ENCODE data around the gene SNX17. TPM values are rescaled to one million over a fixed set of nuclear protein-coding genes. Genes with fewer than 3 reads are reported as not detected.
"Not testable (repeated sequence)": the region's sequence is repeated elsewhere in the genome, so short reads cannot be mapped to it uniquely, and the experiment has no call there.

SNX17 gene
- total RNA-seq, 3 donors from 2014 or later = 109 to 121 (median 116) TPM

GRCh38 chr2:27412419-27413152 is 42.2 kb downstream of the SNX17 start:
- H3K4me3 ChIP-seq = no peak overlapping the region
- no peaks in the 10 kb centered on the region for H3K9me3 ChIP-seq
- H3K36me3 ChIP-seq = no peaks in the 10 kb centered on the region
- peaks cover 0 to 4% of the 10 kb centered on the region in 2 donors for H3K4me1 ChIP-seq
- no peaks in the 10 kb centered on the region for H3K27me3 ChIP-seq
- no peak for TF ChIP-seq POLR2A (IDR thresholded peaks at IDR 0.05)
- TF ChIP-seq POLR2AphosphoS5 (IDR thresholded peaks at IDR 0.05) = no peak
- TF ChIP-seq CTCF (IDR thresholded peaks at IDR 0.05) = no peak
- H3K27ac ChIP-seq = no peak overlapping the region
- DNase-seq (ENCODE audit: low spot score in 2 of 2) = no peak
- intact Hi-C loops (cut with DNase I; ENCODE audit: low total_unique reads) = no loop called here

- Histone ChIP-seq H3K4me1 (no peaks in the 10 kb centered on the region), H3K36me3 (no peaks in the 10 kb centered on the region), H3K27ac (no peak overlapping the region), H3K9me3 (no peaks in the 10 kb centered on the region), H3K27me3 (no peaks in the 10 kb centered on the region), H3K4me3 (no peak overlapping the region)
- TF ChIP-seq POLR2A (IDR thresholded peaks at IDR 0.05) (no peak), CTCF (IDR thresholded peaks at IDR 0.05) (no peak), POLR2AphosphoS5 (IDR thresholded peaks at IDR 0.05) (no peak)
- no peak for DNase-seq (ENCODE audit: low spot score in 2 of 2)
- intact Hi-C loops (cut with DNase I; ENCODE audit: low total_unique reads) = no loop called here
Measured at GRCh38 chr2:27416151-27416550, 45.7 kb downstream of the SNX17 start.

GRCh38 chr2:27420996-27421395 is 50.6 kb downstream of the SNX17 start:
- intact Hi-C loops (cut with DNase I; ENCODE audit: low total_unique reads) = no loop called here
- H3K27ac ChIP-seq = no peak overlapping the region
- no peaks in the 10 kb centered on the region for H3K4me1 ChIP-seq
- DNase-seq (ENCODE audit: low spot score in 2 of 2) = no peak
- no peaks in the 10 kb centered on the region for H3K36me3 ChIP-seq
- H3K4me3 ChIP-seq = no peak overlapping the region
- H3K27me3 ChIP-seq = no peaks in the 10 kb centered on the region
- TF ChIP-seq POLR2A (IDR thresholded peaks at IDR 0.05) (no peak), CTCF (IDR thresholded peaks at IDR 0.05) (no peak), POLR2AphosphoS5 (IDR thresholded peaks at IDR 0.05) (no peak)
- no peaks in the 10 kb centered on the region for H3K9me3 ChIP-seq

- TF ChIP-seq POLR2A (IDR thresholded peaks at IDR 0.05) = no peak
- no peak for TF ChIP-seq POLR2AphosphoS5 (IDR thresholded peaks at IDR 0.05)
- TF ChIP-seq CTCF (IDR thresholded peaks at IDR 0.05) = no peak
- intact Hi-C loops (cut with DNase I; ENCODE audit: low total_unique reads) = no loop called here
- no peaks in the 10 kb centered on the region for H3K4me1 ChIP-seq
Measured at GRCh38 chr2:27421660-27422250, 51.3 kb downstream of the SNX17 start.

GRCh38 chr2:27422958-27423357 is 52.5 kb downstream of the SNX17 start:
- Histone ChIP-seq H3K36me3 (no peaks in the 10 kb centered on the region), H3K27me3 (no peaks in the 10 kb centered on the region), H3K27ac (no peak overlapping the region), H3K4me3 (no peak overlapping the region), H3K4me1 (no peaks in the 10 kb centered on the region), H3K9me3 (no peaks in the 10 kb centered on the region)
- TF ChIP-seq POLR2AphosphoS5 (IDR thresholded peaks at IDR 0.05) (no peak), CTCF (IDR thresholded peaks at IDR 0.05) (no peak), POLR2A (IDR thresholded peaks at IDR 0.05) (no peak)
- no peak for DNase-seq (ENCODE audit: low spot score in 2 of 2)
- intact Hi-C loops (cut with DNase I; ENCODE audit: low total_unique reads) = no loop called here

More at GRCh38 chr2:27421660-27422250, 51.3 kb downstream of the SNX17 start:
- no peaks in the 10 kb centered on the region for H3K9me3 ChIP-seq
- no peaks in the 10 kb centered on the region for H3K36me3 ChIP-seq
- no peak for DNase-seq (ENCODE audit: low spot score in 2 of 2)
- no peak overlapping the region for H3K4me3 ChIP-seq
- H3K27me3 ChIP-seq = no peaks in the 10 kb centered on the region
- H3K27ac ChIP-seq = no peak overlapping the region

GRCh38 chr2:27425039-27425438 is 54.6 kb downstream of the SNX17 start:
- intact Hi-C loops (cut with DNase I; ENCODE audit: low total_unique reads) = loop anchor here (5.0 kb wide), 1 partner anchor 63 kb away; no protein-coding TSS in a partner anchor
- not testable (repeated sequence) for DNase-seq (ENCODE audit: low spot score in 2 of 2); H3K4me3 ChIP-seq; H3K36me3 ChIP-seq; H3K4me1 ChIP-seq; H3K27ac ChIP-seq; H3K27me3 ChIP-seq; H3K9me3 ChIP-seq
